ENCODE results near the gene THSD8.
A peak's percentile ranks its signal among the peaks of the same experiment; 100 is the strongest.

Gene THSD8

DNA sequence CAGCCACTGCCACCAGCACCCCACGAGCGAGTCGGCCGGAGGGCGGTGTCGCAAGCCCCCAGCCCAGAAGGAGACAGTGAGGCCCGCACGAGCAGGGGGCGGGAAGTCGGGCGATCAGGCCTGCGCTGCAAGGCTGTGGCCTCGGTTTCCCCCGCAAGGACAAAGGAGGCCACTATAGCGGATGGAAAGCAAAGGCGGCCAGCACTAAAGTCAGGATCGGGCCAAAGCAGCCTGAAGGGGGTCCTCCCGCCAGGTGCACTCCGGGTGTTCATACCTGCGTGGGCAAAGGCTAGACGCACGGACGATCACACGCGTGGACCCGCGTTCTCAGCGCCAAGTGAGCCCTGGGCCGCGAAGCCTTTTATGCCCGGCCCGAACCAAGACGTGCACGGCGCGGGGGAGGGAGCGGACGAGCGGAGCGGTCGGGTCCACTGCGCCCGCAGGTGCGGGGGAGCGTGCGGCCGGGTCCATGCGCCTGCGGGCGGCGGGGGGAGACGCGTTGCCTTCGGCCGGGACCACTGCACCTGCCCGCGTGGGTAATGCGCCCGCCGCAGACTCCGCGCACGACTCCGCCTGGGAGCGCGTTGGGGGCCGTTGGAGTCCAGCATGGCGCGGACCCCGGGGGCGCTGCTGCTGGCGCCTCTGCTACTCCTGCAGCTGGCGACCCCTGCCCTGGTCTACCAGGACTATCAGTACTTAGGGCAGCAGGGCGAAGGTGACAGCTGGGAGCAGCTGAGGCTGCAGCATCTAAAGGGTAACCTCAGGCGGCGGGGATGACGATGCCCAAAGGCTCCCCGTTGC lies at the start of gene THSD8, which contains the start of gene PRDX2:
THSD8 (plus strand) TSS at position 604 of the 801 bp plus-strand sequence; CDS start at position 607, 3 bp downstream.
PRDX2 (minus strand) TSS at position 335 of the 801 bp plus-strand sequence. CDS start 539 bp downstream, outside the sequence.
- peak; percentile 33 for DNase-seq

- DNase-seq: no peak
Measured at GRCh38 chr19:12754465-12755196, 47.2 kb upstream of the THSD8 start.

DNA sequence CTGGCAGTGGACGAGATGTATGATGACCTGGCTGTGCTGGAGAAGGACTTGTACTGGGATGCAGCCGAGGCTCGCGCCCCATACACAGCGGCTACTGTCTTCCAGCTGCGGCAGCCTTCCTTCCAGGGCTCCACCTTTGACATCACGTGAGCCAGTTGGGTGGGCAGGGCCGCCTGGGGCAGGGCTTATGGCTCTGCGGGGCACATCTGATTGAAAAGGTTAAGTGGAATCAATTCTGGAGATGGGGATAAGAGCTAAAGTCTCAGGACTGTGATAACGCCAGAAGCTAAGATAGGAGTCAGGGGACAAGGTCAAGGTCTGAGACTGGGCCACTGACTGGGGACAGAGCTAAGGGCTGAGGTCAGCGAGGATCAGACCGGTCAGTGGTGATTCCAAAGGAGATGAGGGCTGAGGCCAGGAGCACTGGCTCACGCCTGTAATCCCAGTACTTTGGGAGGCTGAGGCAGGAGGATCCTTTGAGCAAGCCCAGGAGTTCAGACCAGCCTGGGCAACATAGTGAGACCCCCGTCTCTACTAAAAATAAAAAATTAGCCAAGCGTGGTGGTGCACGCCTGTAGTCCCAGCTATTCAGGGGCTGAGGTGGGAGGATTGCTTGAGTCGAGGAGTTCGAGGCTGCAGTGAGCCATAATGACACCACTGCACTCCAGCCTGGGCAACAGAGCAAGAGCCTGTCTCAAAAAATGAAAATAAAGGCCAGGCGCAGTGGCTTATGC lies 45.6 kb upstream of the THSD8 start:
- DNase-seq: no peak

GRCh38 chr19:12757544-12758274 lies 44.2 kb upstream of the THSD8 start:
- DNase-seq: no peak

GRCh38 chr19:12759686-12760085 lies 42.2 kb upstream of the THSD8 start:
- DNase-seq: no peak

DNA sequence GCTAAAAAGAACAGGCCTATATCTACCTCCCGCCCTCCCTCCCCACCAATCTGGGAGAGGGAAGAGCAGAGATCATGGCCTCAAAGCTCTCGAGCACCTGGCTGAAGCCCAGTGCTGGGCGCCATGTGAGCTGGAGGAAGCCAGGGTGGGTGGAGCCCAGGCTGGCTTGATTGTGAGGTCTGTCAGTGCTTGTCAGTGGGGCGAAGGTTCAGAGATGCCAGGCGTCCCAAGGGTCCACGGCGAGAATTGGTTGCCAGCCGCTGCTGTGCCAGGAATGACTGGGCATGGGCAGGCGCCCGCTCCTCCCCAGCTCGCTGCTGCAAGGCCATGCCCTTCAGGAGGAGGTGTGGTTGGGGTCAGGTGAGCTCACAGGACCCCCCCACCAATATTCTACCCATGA lies 38.8 kb upstream of the THSD8 start:
- DNase-seq: no peak

GRCh38 chr19:12764698-12765097 lies 37.2 kb upstream of the THSD8 start:
- no peak for DNase-seq

GRCh38 chr19:12766051-12766521 lies 35.8 kb upstream of the THSD8 start:
- DNase-seq: peak; percentile 80

GRCh38 chr19:12767150-12767549 lies 34.7 kb upstream of the THSD8 start:
- no peak for DNase-seq

DNA sequence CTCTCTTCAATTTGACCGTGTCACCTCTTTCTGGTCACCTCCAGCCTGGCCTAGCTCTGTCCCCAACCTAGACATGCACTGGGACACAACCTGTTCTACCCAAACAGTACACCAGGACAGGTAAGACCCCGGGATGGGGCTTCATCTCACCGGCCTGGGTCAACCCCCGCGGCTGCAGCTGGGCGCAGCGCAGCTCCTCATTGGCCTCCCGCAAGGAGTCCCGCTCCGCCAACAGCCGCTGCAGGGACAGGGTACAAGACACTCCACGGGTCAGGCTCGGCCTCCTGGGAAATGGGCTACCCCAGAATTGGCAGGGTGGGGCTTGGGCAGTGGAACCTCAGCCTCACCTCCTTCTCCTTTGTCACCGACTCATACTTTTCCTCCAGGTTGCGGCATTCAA lies 34.2 kb upstream of the THSD8 start:
- DNase-seq: no peak

DNA sequence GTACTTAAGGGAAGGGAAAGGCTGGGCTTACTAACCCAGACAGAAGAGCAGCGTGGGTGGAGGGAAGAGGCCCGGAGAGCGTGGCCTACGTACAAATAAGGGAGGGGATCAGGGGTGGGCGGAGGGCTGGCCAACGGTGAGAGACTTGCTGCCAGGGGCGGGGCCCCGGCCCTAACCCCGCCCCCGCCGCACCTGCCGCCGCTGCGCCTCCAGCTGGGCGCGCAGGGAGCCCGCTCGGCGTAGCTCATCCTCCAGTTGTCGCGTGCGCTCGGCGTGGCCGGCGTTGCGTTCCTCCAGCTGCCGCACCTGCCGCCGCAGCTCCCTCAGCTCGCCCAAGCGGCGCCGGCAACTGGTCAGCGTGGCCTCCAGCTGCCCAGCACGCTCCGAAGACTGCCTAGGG lies 32.2 kb upstream of the THSD8 start:
- no peak for DNase-seq

DNA sequence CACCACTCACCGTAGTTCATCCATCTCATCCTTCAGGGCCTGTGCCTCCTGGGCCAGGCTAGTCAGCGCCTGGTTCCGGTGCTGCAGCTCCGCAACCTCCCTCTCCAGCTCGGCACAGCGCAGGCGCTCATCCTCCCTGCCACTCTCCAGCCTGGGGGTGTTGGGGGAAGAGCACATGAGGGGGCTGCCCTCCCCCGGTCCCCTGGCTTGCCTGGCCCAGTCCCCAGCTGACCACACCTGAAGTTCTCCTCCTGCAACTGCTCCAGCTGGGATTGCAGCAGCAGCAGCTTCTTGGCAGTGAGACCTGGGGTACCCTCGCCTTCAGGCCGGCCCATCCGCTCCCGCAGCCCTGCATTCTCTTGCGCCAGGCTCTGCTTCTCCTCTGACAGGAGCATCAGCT lies 30.9 kb upstream of the THSD8 start:
- no peak for DNase-seq

- no peak for DNase-seq
Measured at GRCh38 chr19:12772323-12772722, 29.5 kb upstream of the THSD8 start.

DNA sequence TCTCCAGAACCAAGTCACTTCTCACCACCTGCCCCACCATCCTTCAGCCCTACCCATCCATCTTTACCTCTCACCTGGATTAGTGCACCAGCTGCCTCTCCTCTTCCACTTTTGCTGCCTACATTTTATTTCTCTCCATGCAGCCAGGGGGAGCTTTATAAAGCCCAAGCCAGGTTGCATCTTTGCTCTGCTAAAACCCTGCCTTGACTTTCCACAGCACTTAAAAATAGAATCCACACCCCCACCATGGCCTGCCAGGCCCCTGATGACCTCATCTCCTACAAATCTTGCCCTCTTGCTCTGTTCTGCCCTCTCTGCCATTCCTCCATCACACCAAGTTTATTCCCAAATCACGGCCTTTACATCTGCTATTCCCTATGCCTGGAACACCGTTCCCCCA lies 28.3 kb upstream of the THSD8 start:
- no peak for DNase-seq

- no peak for DNase-seq
Measured at GRCh38 chr19:12774588-12775555, 27.0 kb upstream of the THSD8 start, which contains the start of gene HOOK2. HOOK2 (minus strand) TSS chr19:12775552; CDS start chr19:12775449, 103 bp downstream.

- DNase-seq: peak; percentile 73
Measured at GRCh38 chr19:12777217-12778016, 24.5 kb upstream of the THSD8 start.

DNA sequence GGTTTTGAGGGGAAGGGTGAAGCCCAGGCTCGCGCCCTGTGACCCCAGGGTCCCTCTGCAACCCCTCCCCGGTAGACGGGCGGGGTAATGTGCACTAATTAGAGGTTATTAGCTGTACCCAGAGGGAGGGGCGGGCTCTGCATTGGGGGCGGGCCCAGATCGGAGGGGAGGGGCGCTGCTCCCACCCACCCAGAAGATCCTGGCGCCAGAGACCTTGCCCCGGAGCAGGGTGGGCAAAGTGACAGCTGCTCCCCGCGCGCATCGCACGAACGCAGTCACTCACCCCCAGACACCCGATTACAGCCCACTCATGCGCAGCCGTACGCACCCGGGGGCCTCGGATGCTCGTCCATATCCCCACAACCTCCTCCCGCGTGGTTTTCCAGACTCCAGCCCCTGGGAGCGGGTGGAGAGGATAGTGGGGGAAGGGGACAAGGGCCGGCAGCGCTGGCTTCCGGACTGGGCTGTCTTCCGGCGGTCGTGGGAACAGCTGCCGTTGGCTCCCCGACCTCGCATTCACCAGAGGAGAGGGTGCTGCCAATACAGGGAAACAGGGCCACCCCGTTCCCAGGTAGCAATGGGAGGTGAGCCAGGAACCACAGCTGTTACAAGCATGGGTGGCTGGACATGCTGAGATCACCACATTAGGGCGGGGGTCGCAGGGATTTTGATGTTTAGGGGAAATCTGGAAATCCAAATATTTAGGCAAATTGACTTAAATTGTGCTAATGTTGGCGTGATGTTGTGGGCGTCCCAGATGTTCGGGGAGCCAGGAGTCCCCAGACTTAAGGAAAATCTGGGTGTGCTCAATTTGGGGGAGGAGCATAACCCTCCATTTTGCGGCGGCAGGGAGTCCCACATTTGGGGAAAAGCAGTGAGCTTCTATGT lies 23.6 kb upstream of the THSD8 start:
- peak; percentile 9 for DNase-seq

GRCh38 chr19:12778905-12779161 lies 23.0 kb upstream of the THSD8 start:
- DNase-seq: no peak

DNA sequence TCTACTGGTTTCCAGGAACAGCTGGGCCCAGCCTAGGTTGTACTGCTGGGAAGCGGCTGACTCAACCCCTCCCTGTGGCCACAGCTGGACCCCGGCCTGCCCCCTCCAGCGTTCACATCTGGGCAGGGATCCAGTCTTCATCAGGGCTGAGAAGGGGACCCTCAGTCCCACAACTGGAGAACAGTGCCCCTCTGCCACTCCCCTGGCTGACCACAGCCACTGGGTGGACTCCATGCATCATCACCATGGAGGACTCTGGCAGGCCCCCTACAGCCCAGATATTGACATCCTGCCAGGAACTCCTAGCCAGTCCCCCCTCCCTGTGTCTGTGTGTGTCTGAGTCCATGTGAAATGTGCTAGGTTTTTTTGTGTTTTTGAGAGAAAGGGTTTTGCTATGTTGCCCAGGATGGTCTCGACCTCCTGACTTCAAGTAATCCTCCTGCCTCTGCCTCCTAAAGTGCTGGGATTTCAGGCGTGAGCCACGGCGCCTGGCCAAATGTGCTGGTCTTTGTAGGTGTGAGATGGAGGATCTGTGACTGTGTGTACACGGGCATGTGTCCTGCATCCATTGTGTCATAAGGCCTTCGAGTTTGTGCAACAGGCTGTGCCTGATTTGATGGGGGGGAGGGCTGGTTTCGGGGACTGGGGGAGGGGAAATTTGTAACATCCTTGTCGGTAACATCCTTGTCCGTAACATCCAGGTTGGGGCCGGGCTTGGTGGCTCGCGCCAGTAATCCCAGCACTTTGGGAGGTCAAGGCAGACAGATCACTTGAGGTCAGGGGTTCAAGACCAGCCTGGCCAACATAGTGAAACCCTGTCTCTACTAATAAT lies 22.5 kb upstream of the THSD8 start:
- DNase-seq: peak; percentile 23

Data from kidney glomerular epithelial cell (primary cell).